Left lung (tissue), 10 donors: ENCODE data around the gene PIP5KL1. TPM values are rescaled to one million over a fixed set of nuclear protein-coding genes. Genes with fewer than 3 reads are reported as not detected.

Experiments
- ATAC-seq: fragments of 200-7000 bp; cut with Tn5 transposase; one replicate; pipeline ENCODE4 v1.9.1; 2020; ENCODE audit warnings: moderate library complexity
- DNase-seq, 4 donors: peaks; one replicate each; pipeline ENCODE4 v3.0.0-alpha.2; 2013 to 2020
- H3K27ac ChIP-seq, 2 donors: fragments of 200-600 bp; sonication (generic) in 1 of 2; one replicate each; pipeline versions ENCODE4 v1.5.0 to v1.8.0; 2020 to 2021
- H3K27me3 ChIP-seq, 2 donors: fragments of 200-600 bp; sonication (generic) in 1 of 2; one replicate each; pipeline versions ENCODE4 v1.5.0 to v1.8.0; 2020 to 2021
- H3K36me3 ChIP-seq, 2 donors: fragments of 200-600 bp; sonication (generic) in 1 of 2; one replicate each; pipeline versions ENCODE4 v1.5.0 to v1.8.0; 2020 to 2021
- H3K4me1 ChIP-seq, 2 donors: fragments of 200-600 bp; one replicate each; pipeline ENCODE4 v1.8.0; 2021
- H3K4me3 ChIP-seq, 2 donors: fragments of 200-600 bp; sonication (generic) in 1 of 2; one replicate each; pipeline versions ENCODE4 v1.5.0 to v1.8.0; 2020 to 2021; ENCODE audit warnings: mild to moderate bottlenecking in 1 of 2
- H3K9me3 ChIP-seq, 2 donors: fragments of 200-600 bp; sonication (generic) in 1 of 2; one replicate each; pipeline versions ENCODE4 v1.5.0 to v1.8.0; 2020 to 2021
- intact Hi-C, 2 donors: fragments of 100-400 bp; cut with DNase I; formaldehyde crosslinking; loops; one replicate each; pipeline versions ENCODE4 v1.11.2 to v1.14.2; 2022
- polyA plus RNA-seq, 6 donors: library from polyadenylated mRNA; unstranded; fragments of 120-200 nt; gene quantifications; one replicate each; pipeline ENCODE4 v1.2.1, GENCODE V29; 2013; ENCODE audit not compliant: insufficient read length in 6 of 6
- total RNA-seq, 2 donors: library from RNA; stranded (reverse); fragmentation: NEBNext Ultra II Directional; extraction: Animal tissue kit (Norgen Biotek cat#: 25700); gene quantifications; one replicate each; pipeline ENCODE4 v1.2.1, GENCODE V29; 2021
- TF ChIP-seq, protein P1 (sequence below), 2 donors: fragments of 200-600 bp; sonication (generic) in 1 of 2; IDR thresholded peaks; one replicate each; pipeline versions ENCODE4 v1.5.0 to v1.8.0; 2021; ENCODE audit warnings: antibody characterized with exemption in 2 of 2
- donor health status: DM: no; HTN: yes; CAD: no.
- donor health status: DM: no; HTN: no; CAD: no.

Gene PIP5KL1
- total and polyA plus RNA-seq, 8 donors = 2.7 to 7.9 (median 5.0) TPM

DNA sequence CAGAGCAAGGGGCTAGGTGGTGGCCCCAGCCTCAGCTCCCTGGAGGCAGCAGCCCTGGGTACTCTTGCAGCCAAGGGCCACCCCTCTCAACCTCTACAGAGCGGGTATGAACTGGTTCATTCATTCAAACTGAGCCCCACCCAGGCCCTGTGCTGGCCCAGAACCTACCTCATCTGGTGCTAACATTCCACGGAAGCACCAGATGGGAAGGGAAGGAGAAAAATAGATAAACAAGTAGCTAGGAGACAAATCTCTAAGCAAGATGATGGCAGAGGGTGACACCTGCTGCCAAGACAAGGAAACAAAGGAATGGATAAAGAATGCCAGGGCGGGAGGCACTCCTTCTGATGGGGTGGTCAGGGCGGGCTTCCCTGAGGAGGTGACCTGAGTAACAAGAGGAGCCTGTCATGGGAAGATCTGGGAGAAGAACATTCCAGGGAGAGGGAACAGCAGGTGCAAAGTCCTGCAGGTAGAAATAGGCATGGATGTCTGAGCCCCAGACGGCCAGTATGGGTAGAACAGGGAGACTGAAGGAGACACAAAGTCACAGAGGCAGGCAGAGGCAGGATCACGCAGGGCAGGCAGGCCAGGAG is 19.9 kb downstream of the PIP5KL1 start:
- H3K9me3 ChIP-seq = no peaks in the 10 kb centered on the region
- intact Hi-C loops = no loop called here
- peaks cover 0 to 50% of the 10 kb centered on the region in 2 donors for H3K36me3 ChIP-seq
- peak overlapping the region; percentile 41 to 44 for H3K27ac ChIP-seq
- no peaks in the 10 kb centered on the region for H3K27me3 ChIP-seq
- peaks cover 31 to 56% of the 10 kb centered on the region in 2 donors for H3K4me1 ChIP-seq
- TF ChIP-seq, protein P1, sequence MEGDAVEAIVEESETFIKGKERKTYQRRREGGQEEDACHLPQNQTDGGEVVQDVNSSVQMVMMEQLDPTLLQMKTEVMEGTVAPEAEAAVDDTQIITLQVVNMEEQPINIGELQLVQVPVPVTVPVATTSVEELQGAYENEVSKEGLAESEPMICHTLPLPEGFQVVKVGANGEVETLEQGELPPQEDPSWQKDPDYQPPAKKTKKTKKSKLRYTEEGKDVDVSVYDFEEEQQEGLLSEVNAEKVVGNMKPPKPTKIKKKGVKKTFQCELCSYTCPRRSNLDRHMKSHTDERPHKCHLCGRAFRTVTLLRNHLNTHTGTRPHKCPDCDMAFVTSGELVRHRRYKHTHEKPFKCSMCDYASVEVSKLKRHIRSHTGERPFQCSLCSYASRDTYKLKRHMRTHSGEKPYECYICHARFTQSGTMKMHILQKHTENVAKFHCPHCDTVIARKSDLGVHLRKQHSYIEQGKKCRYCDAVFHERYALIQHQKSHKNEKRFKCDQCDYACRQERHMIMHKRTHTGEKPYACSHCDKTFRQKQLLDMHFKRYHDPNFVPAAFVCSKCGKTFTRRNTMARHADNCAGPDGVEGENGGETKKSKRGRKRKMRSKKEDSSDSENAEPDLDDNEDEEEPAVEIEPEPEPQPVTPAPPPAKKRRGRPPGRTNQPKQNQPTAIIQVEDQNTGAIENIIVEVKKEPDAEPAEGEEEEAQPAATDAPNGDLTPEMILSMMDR (IDR thresholded peaks at IDR 0.05) = no peak
- DNase-seq (no peak), ATAC-seq (no peak)
- no peak overlapping the region for H3K4me3 ChIP-seq

DNA sequence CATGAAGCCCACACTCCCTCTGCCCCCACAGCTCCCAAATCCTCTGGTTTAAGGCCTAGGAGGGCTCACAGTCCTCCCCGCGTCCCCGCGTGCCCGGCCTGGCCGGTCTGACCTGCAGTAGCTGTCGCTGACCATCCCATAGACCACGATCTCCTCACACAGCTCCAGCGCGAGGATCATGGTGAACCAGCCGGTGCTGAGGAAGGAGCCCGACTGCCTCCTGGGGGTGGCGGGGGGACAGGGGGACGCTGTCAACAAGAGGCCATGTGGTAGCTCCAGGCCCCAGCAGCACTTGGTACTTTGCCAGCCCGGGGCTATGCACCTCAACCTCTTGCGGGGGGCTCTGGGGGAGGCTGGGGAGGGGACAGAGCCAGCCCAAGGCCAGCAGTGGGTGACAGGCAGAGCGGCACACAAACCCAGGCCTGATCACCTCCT is 20.7 kb downstream of the PIP5KL1 start:
- Histone ChIP-seq H3K4me3 (no peak overlapping the region), H3K9me3 (no peaks in the 10 kb centered on the region), H3K4me1 (peaks cover 32 to 56% of the 10 kb centered on the region in 2 donors), H3K27ac (no peak overlapping the region), H3K36me3 (peaks cover 0 to 50% of the 10 kb centered on the region in 2 donors), H3K27me3 (no peaks in the 10 kb centered on the region)
- intact Hi-C loops = no loop called here
- TF ChIP-seq, protein P1 (IDR thresholded peaks at IDR 0.05) = no peak
- DNase-seq = peak in 1 of 4 donors; percentile 69
- no peak for ATAC-seq

DNA sequence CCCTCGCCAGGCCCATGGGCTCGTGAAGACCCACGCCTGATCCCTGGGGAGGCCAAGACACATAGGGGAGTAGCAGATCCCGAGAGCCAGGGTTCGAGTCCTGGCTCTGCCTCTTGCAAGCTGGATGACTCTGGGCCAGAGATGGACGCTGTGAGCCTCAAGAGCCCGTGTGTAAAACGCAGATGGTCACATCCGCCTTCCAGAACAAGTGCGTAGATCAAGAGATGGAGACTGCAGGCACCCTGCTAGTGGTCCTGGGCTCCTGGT is 22.0 kb downstream of the PIP5KL1 start:
- no peak overlapping the region for H3K4me3 ChIP-seq
- H3K27me3 ChIP-seq = no peaks in the 10 kb centered on the region
- intact Hi-C loops = no loop called here
- peaks cover 0 to 50% of the 10 kb centered on the region in 2 donors for H3K36me3 ChIP-seq
- H3K9me3 ChIP-seq = no peaks in the 10 kb centered on the region
- TF ChIP-seq, protein P1 (IDR thresholded peaks at IDR 0.05) = no peak
- DNase-seq = no peak
- no peak for ATAC-seq
- peaks cover 45 to 62% of the 10 kb centered on the region in 2 donors for H3K4me1 ChIP-seq
- H3K27ac ChIP-seq = no peak overlapping the region

DNA sequence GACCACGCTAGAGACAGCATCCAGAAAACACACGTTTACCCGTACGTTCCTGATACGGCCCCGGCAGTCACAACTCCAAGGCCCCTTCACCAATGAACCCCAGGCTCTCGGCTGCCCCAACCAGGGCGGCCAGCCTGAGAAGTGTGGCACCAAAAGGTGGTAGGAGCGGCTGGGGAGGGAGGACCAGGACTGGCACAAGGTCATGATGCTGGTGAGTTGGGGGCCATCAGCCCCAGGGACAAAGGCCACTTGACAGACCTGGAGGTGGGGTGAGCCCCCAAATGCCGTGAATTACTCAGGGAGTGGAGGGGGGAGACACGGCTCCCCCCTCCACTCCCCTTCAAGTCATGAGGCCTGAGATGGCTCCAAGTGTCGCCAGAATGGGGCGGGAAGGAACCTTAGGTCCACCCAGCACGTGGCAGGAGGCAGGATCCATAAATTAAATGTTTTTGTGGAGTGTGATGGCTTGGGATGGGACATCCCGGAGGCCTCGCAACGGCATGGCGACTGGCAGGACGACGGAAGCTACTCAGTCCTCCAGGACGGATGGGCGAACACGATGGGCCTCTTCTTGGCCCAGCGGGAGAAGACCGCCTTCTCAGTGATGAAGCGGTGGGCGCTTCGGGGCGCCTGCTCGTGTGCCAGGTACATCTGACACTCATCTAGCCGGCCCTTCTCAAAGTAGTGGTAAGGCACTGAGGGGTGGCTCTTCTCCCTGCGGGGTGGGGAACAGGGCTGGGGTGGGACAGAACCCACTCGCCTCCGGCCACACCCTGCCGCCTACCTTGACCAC is 22.5 kb downstream of the PIP5KL1 start:
- no peak for ATAC-seq
- Histone ChIP-seq H3K27me3 (no peaks in the 10 kb centered on the region), H3K27ac (no peak overlapping the region), H3K9me3 (no peaks in the 10 kb centered on the region), H3K4me1 (peaks cover 50 to 68% of the 10 kb centered on the region in 2 donors), H3K36me3 (peaks cover 0 to 50% of the 10 kb centered on the region in 2 donors), H3K4me3 (no peak overlapping the region)
- no peak for DNase-seq
- intact Hi-C loops = no loop called here
- TF ChIP-seq, protein P1 (IDR thresholded peaks at IDR 0.05) = no peak

DNA sequence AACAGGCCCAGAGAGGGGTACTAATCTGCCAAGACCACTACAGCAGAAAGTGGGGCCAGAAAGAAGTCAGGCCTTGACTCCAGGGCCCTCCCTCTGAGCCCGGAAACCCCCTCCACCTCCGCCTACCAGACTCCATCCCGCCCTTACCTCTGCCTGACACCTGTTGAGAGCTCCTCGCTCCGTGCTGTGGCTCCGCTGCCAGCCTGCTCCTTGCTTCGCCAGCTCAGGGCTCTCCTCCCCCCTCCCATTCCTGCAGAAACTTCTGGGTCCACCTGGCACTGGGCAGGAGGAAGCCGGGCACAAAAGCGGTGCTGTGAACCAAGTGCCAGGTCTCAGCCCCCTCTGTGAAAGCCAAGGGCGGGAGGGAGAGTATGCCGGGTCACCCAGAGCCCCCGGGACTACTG is 24.8 kb downstream of the PIP5KL1 start:
- Histone ChIP-seq H3K27me3 (no peaks in the 10 kb centered on the region), H3K36me3 (peaks cover 0 to 30% of the 10 kb centered on the region in 2 donors), H3K4me3 (no peak overlapping the region), H3K4me1 (peaks cover 48 to 74% of the 10 kb centered on the region in 2 donors), H3K9me3 (no peaks in the 10 kb centered on the region), H3K27ac (peak overlapping the region; percentile 75 to 92)
- ATAC-seq = peak; percentile 63
- TF ChIP-seq, protein P1 (IDR thresholded peaks at IDR 0.05) = no peak
- DNase-seq = peak in 1 of 4 donors; percentile 76
- intact Hi-C loops = no loop called here
